HCT116 (cell line): Measurements from ENCODE around the gene COG5. TPM values are rescaled to one million over a fixed set of nuclear protein-coding genes. Genes with fewer than 3 reads are reported as not detected.

ENCODE experiments used
- ATAC-seq: fragments of 200-7000 bp; cut with Tn5 transposase; 2 replicates; pipeline ENCODE4 v1.9.1; 2020; ENCODE audit warnings: mild to moderate bottlenecking, moderate library complexity
- BruUV-seq: library from RNA; stranded (reverse); fragments of 400-500 nt; replicated peaks from 2 replicates; lab custom pipeline; 2021; lab: Mats Ljungman, UMichigan
- CTCF ChIA-PET: fragments of 300-600 bp; sonication (Branson Sonifier 250); formaldehyde crosslinking; loops from one replicate; lab custom pipeline; 2021; ENCODE audit warnings: antibody characterized with exemption; lab: Charles Lee
- POLR2A ChIA-PET: fragments of 300-600, 350-600 bp; sonication (Branson Sonifier 250); formaldehyde crosslinking; loops from one replicate; lab custom pipeline; 2021; ENCODE audit warnings: antibody characterized with exemption; lab: Charles Lee
- RAD21 ChIA-PET, 2 experiments: fragments of 300-600 bp; sonication (Branson Sonifier 250); formaldehyde crosslinking; loops; one replicate each; lab custom pipeline; 2023; ENCODE audit warnings: low total read pairs in 2 of 2; ENCODE audit not compliant: uncharacterized antibody in 2 of 2, unreplicated experiment in 2 of 2, low non-redundant PET in 1 of 2; lab: Charles Lee
- DNase-seq: peaks from one replicate; pipeline ENCODE4 v3.0.0-alpha.2; 2010; ENCODE audit warnings: low read depth, low spot score
- H2AFZ ChIP-seq: fragments of 200-600 bp; shearing (Covaris generic), sonication (generic); 2 replicates; pipeline ENCODE4 v1.6.1; 2017; ENCODE audit warnings: low read depth, mixed run types, mixed read lengths, antibody characterized with exemption, low read length; ENCODE audit not compliant: poor library complexity, severe bottlenecking
- H3K27ac ChIP-seq: 2 replicates; pipeline ENCODE4 v1.5.1; 2012; ENCODE audit warnings: low read depth, low read length
- H3K27me3 ChIP-seq: fragments of 200-600 bp; sonication (generic); 2 replicates; pipeline ENCODE4 v1.6.1; 2016; ENCODE audit warnings: mixed run types, low read length, mixed read lengths; ENCODE audit not compliant: insufficient read depth
- H3K36me3 ChIP-seq, 2 experiments: fragments of 200-500 bp in 1 of 2; fragments of 200-600 bp in 1 of 2; sonication (Bioruptor generic) in 1 of 2; sonication (generic) in 1 of 2; 2 replicates each; pipeline versions ENCODE4 v1.5.1 to v1.6.1; 2014 to 2016; ENCODE audit warnings: low read length in 2 of 2, inconsistent platforms in 1 of 2, mixed read lengths in 1 of 2, mixed run types in 1 of 2; ENCODE audit not compliant: insufficient read depth in 2 of 2, control insufficient read depth in 1 of 2
- H3K4me1 ChIP-seq, 2 experiments: fragments of 200-600 bp in 1 of 2; sonication (generic) in 1 of 2; 2 replicates each; pipeline versions ENCODE4 v1.5.1 to v1.6.1; 2012 to 2017; ENCODE audit warnings: low read length in 2 of 2, inconsistent platforms in 1 of 2, mild to moderate bottlenecking in 1 of 2, mixed read lengths in 1 of 2, mixed run types in 1 of 2, moderate library complexity in 1 of 2; ENCODE audit not compliant: insufficient read depth in 2 of 2, control insufficient read depth in 1 of 2
- H3K4me2 ChIP-seq: fragments of 200-600 bp; sonication (generic); 2 replicates; pipeline ENCODE4 v1.6.1; 2017; ENCODE audit warnings: mixed run types, low read length, mixed read lengths
- H3K4me3 ChIP-seq, 2 experiments: fragments of 200-600 bp in 1 of 2; sonication (generic) in 1 of 2; replicated peaks in 1 of 2; 2 replicates each; pipeline ENCODE4 v1.5.1; 2011 to 2016; ENCODE audit warnings: low read length in 2 of 2, control low read depth in 1 of 2, low read depth in 1 of 2, mild to moderate bottlenecking in 1 of 2, mixed read lengths in 1 of 2, mixed run types in 1 of 2
- H3K79me2 ChIP-seq: fragments of 200-600 bp; sonication (generic); 2 replicates; pipeline ENCODE4 v1.6.1; 2017; ENCODE audit warnings: mild to moderate bottlenecking, mixed run types, low read length, moderate library complexity, mixed read lengths; ENCODE audit not compliant: insufficient read depth
- H3K9ac ChIP-seq: fragments of 200-600 bp; sonication (generic); 2 replicates; pipeline ENCODE4 v1.6.1; 2016; ENCODE audit warnings: low read length, mixed read lengths
- H3K9me2 ChIP-seq: fragments of 200-600 bp; sonication (generic), shearing (Covaris generic); 2 replicates; pipeline ENCODE4 v1.6.1; 2017; ENCODE audit warnings: mixed run types, mild to moderate bottlenecking, moderate library complexity; ENCODE audit not compliant: insufficient read depth
- H3K9me3 ChIP-seq, 2 experiments: fragments of 200-500 bp in 1 of 2; fragments of 200-600 bp in 1 of 2; sonication (Bioruptor generic) in 1 of 2; sonication (generic) in 1 of 2; 2 replicates each; pipeline ENCODE4 v1.6.1; 2014 to 2017; ENCODE audit warnings: low read length in 2 of 2, mixed read lengths in 2 of 2, inconsistent platforms in 1 of 2, low read depth in 1 of 2, mild to moderate bottlenecking in 1 of 2, mixed run types in 1 of 2, moderate library complexity in 1 of 2; ENCODE audit not compliant: control insufficient read depth in 1 of 2, insufficient read depth in 1 of 2
- H4K20me1 ChIP-seq: fragments of 200-600 bp; sonication (generic), shearing (Covaris generic); 2 replicates; pipeline ENCODE4 v1.6.1; 2017; ENCODE audit warnings: mixed run types, mild to moderate bottlenecking, moderate library complexity; ENCODE audit not compliant: insufficient read depth
- ATF3 ChIP-seq: IDR thresholded peaks from 2 replicates; pipeline ENCODE4 v1.6.1; 2012
- CEBPB ChIP-seq: IDR thresholded peaks from 2 replicates; pipeline ENCODE4 v1.6.1; 2012; ENCODE audit warnings: low read depth
- CTCF ChIP-seq, 3 experiments: fragments of 200-600 bp in 1 of 3; sonication (generic) in 1 of 3; IDR thresholded peaks in 2 of 3; conservative IDR thresholded peaks in 1 of 3; 2 replicates each; pipeline ENCODE4 v1.5.1; 2012 to 2017; ENCODE audit warnings: low read depth in 2 of 3, low read length in 2 of 3, antibody characterized with exemption in 1 of 3, borderline replicate concordance in 1 of 3, control low read depth in 1 of 3, mild to moderate bottlenecking in 1 of 3, mixed read lengths in 1 of 3, mixed run types in 1 of 3, moderate library complexity in 1 of 3; ENCODE audit not compliant: insufficient read depth in 1 of 3
- ELF1 ChIP-seq: IDR thresholded peaks from 2 replicates; pipeline ENCODE4 v1.6.1; 2012; ENCODE audit warnings: low read depth, borderline replicate concordance
- EZH2phosphoT487 ChIP-seq: fragments of 200-600 bp; IDR thresholded peaks from 2 replicates; pipeline ENCODE4 v1.6.1; 2018; ENCODE audit warnings: antibody characterized with exemption, borderline replicate concordance
- FOSL1 ChIP-seq: IDR thresholded peaks from 2 replicates; pipeline ENCODE4 v1.6.1; 2012; ENCODE audit warnings: low read depth
- MAX ChIP-seq: IDR thresholded peaks from 2 replicates; pipeline ENCODE4 v1.6.1; 2012
- POLR2A ChIP-seq: IDR thresholded peaks from 2 replicates; pipeline ENCODE4 v1.7.0; 2011; ENCODE audit warnings: borderline replicate concordance; ENCODE audit not compliant: insufficient read depth, insufficient read length; ENCODE audit errors: extremely low read depth
- POLR2AphosphoS5 ChIP-seq: IDR thresholded peaks from 2 replicates; pipeline ENCODE4 v1.6.1; 2011; ENCODE audit warnings: mild to moderate bottlenecking, low read depth, low read length, moderate library complexity
- REST ChIP-seq: IDR thresholded peaks from 2 replicates; pipeline ENCODE4 v1.6.1; 2012; ENCODE audit warnings: low read depth
- SP1 ChIP-seq: IDR thresholded peaks from 2 replicates; pipeline ENCODE4 v1.6.1; 2012; ENCODE audit warnings: low read depth
- SRF ChIP-seq: IDR thresholded peaks from 2 replicates; pipeline ENCODE4 v1.6.1; 2012; ENCODE audit warnings: low read depth
- YY1 ChIP-seq: IDR thresholded peaks from 2 replicates; pipeline ENCODE4 v1.6.1; 2011; ENCODE audit warnings: low read length, low read depth, moderate library complexity, mild to moderate bottlenecking; ENCODE audit not compliant: insufficient replicate concordance; ENCODE audit errors: extremely low read depth
- ZBTB33 ChIP-seq: IDR thresholded peaks from 2 replicates; pipeline ENCODE4 v1.6.1; 2011; ENCODE audit warnings: mild to moderate bottlenecking, low read length, moderate library complexity; ENCODE audit not compliant: insufficient replicate concordance; ENCODE audit errors: extremely low read depth
- ZFX ChIP-seq: fragments of 450-650 bp; IDR thresholded peaks from 2 replicates; pipeline ENCODE4 v1.6.1; 2017
- intact Hi-C: fragments of 100-400 bp; cut with micrococcal nuclease; formaldehyde crosslinking; loops from 2 replicates; pipeline ENCODE4 v1.10.0; 2022
- total RNA-seq: library from RNA; stranded (reverse); gene quantifications from one replicate; pipeline ENCODE4 v1.2.1, GENCODE V29; 2021; ENCODE audit not compliant: unreplicated experiment

COG5 gene
- total RNA-seq, 1 experiment from 2014 or later: 30.7 TPM

- TF ChIP-seq ZBTB33 (no peak), SRF (no peak)
Observed at GRCh38 chr7:107209565-107209964, 354.2 kb downstream of the COG5 start (continued).

DNA sequence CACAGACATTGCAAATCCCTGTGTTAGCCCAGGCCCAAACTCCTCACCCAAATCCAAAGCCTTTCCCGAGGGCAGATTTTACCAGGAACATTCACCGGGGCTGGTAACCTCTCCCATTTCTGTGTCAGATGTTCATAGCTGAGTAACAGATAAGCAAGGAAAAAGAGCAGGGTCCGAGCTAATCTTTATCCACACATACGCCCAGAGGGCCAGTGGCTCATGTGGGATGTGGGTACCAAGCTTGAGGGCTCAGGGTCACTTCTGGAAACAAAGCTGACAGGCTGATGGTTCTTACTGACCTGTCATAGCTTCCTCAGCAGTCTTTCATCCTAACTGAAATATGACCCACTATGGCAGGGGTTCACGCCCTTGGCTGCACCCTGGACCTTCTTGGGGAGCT, 355.2 kb downstream of the COG5 start:
- Histone ChIP-seq H3K9ac (no peak overlapping the region), H3K27me3 (no peaks in the 10 kb centered on the region), H3K9me2 (no peaks in the 10 kb centered on the region), H3K9me3 (no peaks in the 10 kb centered on the region), H4K20me1 (no peaks in the 10 kb centered on the region), H3K27ac (no peak overlapping the region), H3K79me2 (no peaks in the 10 kb centered on the region), H3K4me3 (no peak overlapping the region), H3K4me2 (no peak overlapping the region), H3K4me1 (no peaks in the 10 kb centered on the region), H2AFZ (no peak overlapping the region), H3K36me3 (no peaks in the 10 kb centered on the region)
- intact Hi-C loops: no loop called here
- RAD21 ChIA-PET: no interaction called here
- no TSS peak for BruUV-seq
- DNase-seq (no peak), ATAC-seq (no peak)
- CTCF ChIA-PET: no interaction called here
- POLR2A ChIA-PET: no interaction called here
- no peak for TF ChIP-seq ZBTB33
- no peak for TF ChIP-seq EZH2phosphoT487
- TF ChIP-seq MAX: no peak
- no peak for TF ChIP-seq CEBPB
- TF ChIP-seq ELF1: no peak
- TF ChIP-seq SP1: no peak
- TF ChIP-seq POLR2A: no peak
- TF ChIP-seq POLR2AphosphoS5: no peak
- no peak for TF ChIP-seq ZFX
- TF ChIP-seq ATF3: no peak
- TF ChIP-seq CTCF (IDR thresholded peaks at IDR 0.05 in 2 of 3, conservative IDR thresholded peaks at IDR 0.05 in 1 of 3; ENCODE audit: borderline replicate concordance in 1 of 3, insufficient read depth in 1 of 3, low read depth in 2 of 3, low read length in 2 of 3): no peak
- no peak for TF ChIP-seq REST
- TF ChIP-seq FOSL1: no peak
- TF ChIP-seq YY1: no peak
